Activated T-cell treated with anti-CD3 and anti-CD28 coated beads, Interleukin-2, amount 50 U/mL, for 24 hours (primary cell): ENCODE data around the gene EMC8.

ENCODE experiments used
- DNase-seq: peaks from one replicate; pipeline ENCODE4 v3.0.0-alpha.2; 2020
- H3K27ac Mint-ChIP-seq: 2 replicates; pipeline ENCODE4 v1.8.0; 2020; ENCODE audit warnings: mild to moderate bottlenecking, mixed read lengths
- H3K27me3 Mint-ChIP-seq: 2 replicates; pipeline ENCODE4 v1.8.0; 2020; ENCODE audit warnings: mixed read lengths
- H3K36me3 Mint-ChIP-seq: 2 replicates; pipeline ENCODE4 v1.8.0; 2020; ENCODE audit warnings: low read depth, mixed read lengths
- H3K4me1 Mint-ChIP-seq: 2 replicates; pipeline ENCODE4 v1.8.0; 2020; ENCODE audit warnings: low read depth, mixed read lengths
- H3K4me3 Mint-ChIP-seq: 2 replicates; pipeline ENCODE4 v1.8.0; 2020; ENCODE audit warnings: mild to moderate bottlenecking, moderate library complexity, mixed read lengths
- H3K9me3 Mint-ChIP-seq: 2 replicates; pipeline ENCODE4 v1.8.0; 2020; ENCODE audit warnings: mixed read lengths

Gene EMC8

GRCh38 chr16:85773044-85773443 lies 26.3 kb downstream of the EMC8 start:
- Mint-ChIP-seq H3K36me3 (peaks cover 50% of the 10 kb centered on the region), H3K27me3 (no peaks in the 10 kb centered on the region), H3K27ac (no peak overlapping the region), H3K4me1 (no peaks in the 10 kb centered on the region), H3K4me3 (no peak overlapping the region), H3K9me3 (no peaks in the 10 kb centered on the region)
- DNase-seq: no peak

- Mint-ChIP-seq H3K9me3 (no peaks in the 10 kb centered on the region), H3K4me3 (no peak overlapping the region), H3K27me3 (no peaks in the 10 kb centered on the region), H3K36me3 (peaks cover 31% of the 10 kb centered on the region), H3K27ac (peak overlapping the region; percentile 29), H3K4me1 (no peaks in the 10 kb centered on the region)
- DNase-seq: no peak
Observed at GRCh38 chr16:85770741-85771140, 28.6 kb downstream of the EMC8 start.

GRCh38 chr16:85768199-85768598 lies 31.1 kb downstream of the EMC8 start:
- H3K4me3 Mint-ChIP-seq: no peak overlapping the region
- no peaks in the 10 kb centered on the region for H3K9me3 Mint-ChIP-seq
- no peak for DNase-seq
- no peaks in the 10 kb centered on the region for H3K4me1 Mint-ChIP-seq
- peaks cover 19% of the 10 kb centered on the region for H3K36me3 Mint-ChIP-seq
- peak overlapping the region; percentile 22 for H3K27ac Mint-ChIP-seq
- no peaks in the 10 kb centered on the region for H3K27me3 Mint-ChIP-seq

- no peak for DNase-seq
- Mint-ChIP-seq H3K36me3 (peaks cover 19% of the 10 kb centered on the region), H3K27me3 (no peaks in the 10 kb centered on the region), H3K27ac (no peak overlapping the region), H3K4me1 (no peaks in the 10 kb centered on the region), H3K4me3 (no peak overlapping the region), H3K9me3 (no peaks in the 10 kb centered on the region)
Observed at GRCh38 chr16:85767531-85767930, 31.8 kb downstream of the EMC8 start.

- peaks cover 8% of the 10 kb centered on the region for H3K36me3 Mint-ChIP-seq
- H3K27me3 Mint-ChIP-seq: peaks cover 6% of the 10 kb centered on the region
- H3K27ac Mint-ChIP-seq: no peak overlapping the region
- no peak for DNase-seq
- H3K9me3 Mint-ChIP-seq: no peaks in the 10 kb centered on the region
- H3K4me1 Mint-ChIP-seq: no peaks in the 10 kb centered on the region
- H3K4me3 Mint-ChIP-seq: no peak overlapping the region
Observed at GRCh38 chr16:85765767-85766166, 33.6 kb downstream of the EMC8 start.

GRCh38 chr16:85765211-85765610 lies 34.1 kb downstream of the EMC8 start:
- Mint-ChIP-seq H3K27me3 (peaks cover 9% of the 10 kb centered on the region), H3K27ac (no peak overlapping the region), H3K4me1 (no peaks in the 10 kb centered on the region), H3K36me3 (peaks cover 3% of the 10 kb centered on the region), H3K9me3 (no peaks in the 10 kb centered on the region), H3K4me3 (no peak overlapping the region)
- no peak for DNase-seq

GRCh38 chr16:85763616-85764015 lies 35.7 kb downstream of the EMC8 start:
- H3K27ac Mint-ChIP-seq: no peak overlapping the region
- H3K4me3 Mint-ChIP-seq: no peak overlapping the region

GRCh38 chr16:85762970-85763369 lies 36.4 kb downstream of the EMC8 start:
- H3K36me3 Mint-ChIP-seq: no peaks in the 10 kb centered on the region
- H3K27ac Mint-ChIP-seq: no peak overlapping the region
- peaks cover 7% of the 10 kb centered on the region for H3K4me1 Mint-ChIP-seq
- H3K9me3 Mint-ChIP-seq: no peaks in the 10 kb centered on the region
- H3K27me3 Mint-ChIP-seq: peaks cover 29% of the 10 kb centered on the region
- H3K4me3 Mint-ChIP-seq: no peak overlapping the region
- DNase-seq: no peak

More at GRCh38 chr16:85763616-85764015, 35.7 kb downstream of the EMC8 start:
- no peak for DNase-seq
- Mint-ChIP-seq H3K4me1 (peaks cover 7% of the 10 kb centered on the region), H3K9me3 (no peaks in the 10 kb centered on the region), H3K36me3 (no peaks in the 10 kb centered on the region), H3K27me3 (peaks cover 25% of the 10 kb centered on the region)

GRCh38 chr16:85761861-85762260 lies 37.5 kb downstream of the EMC8 start:
- Mint-ChIP-seq H3K9me3 (no peaks in the 10 kb centered on the region), H3K27me3 (peaks cover 30% of the 10 kb centered on the region), H3K36me3 (no peaks in the 10 kb centered on the region), H3K27ac (no peak overlapping the region), H3K4me1 (peaks cover 14% of the 10 kb centered on the region), H3K4me3 (no peak overlapping the region)
- DNase-seq: no peak

GRCh38 chr16:85759631-85760419 lies 39.5 kb downstream of the EMC8 start:
- Mint-ChIP-seq H3K27me3 (peaks cover 34% of the 10 kb centered on the region), H3K4me3 (no peak overlapping the region), H3K4me1 (peaks cover 23% of the 10 kb centered on the region), H3K9me3 (no peaks in the 10 kb centered on the region), H3K27ac (no peak overlapping the region), H3K36me3 (no peaks in the 10 kb centered on the region)
- peak; percentile 44 for DNase-seq

GRCh38 chr16:85759136-85759535 lies 40.2 kb downstream of the EMC8 start:
- no peak for DNase-seq
- no peak overlapping the region for H3K27ac Mint-ChIP-seq
- H3K27me3 Mint-ChIP-seq: peaks cover 39% of the 10 kb centered on the region
- H3K4me3 Mint-ChIP-seq: no peak overlapping the region
- no peaks in the 10 kb centered on the region for H3K9me3 Mint-ChIP-seq
- H3K4me1 Mint-ChIP-seq: peaks cover 23% of the 10 kb centered on the region
- no peaks in the 10 kb centered on the region for H3K36me3 Mint-ChIP-seq

GRCh38 chr16:85757341-85757822 lies 42.0 kb downstream of the EMC8 start:
- no peak for DNase-seq
- Mint-ChIP-seq H3K27me3 (peaks cover 55% of the 10 kb centered on the region), H3K4me1 (peaks cover 23% of the 10 kb centered on the region), H3K4me3 (no peak overlapping the region), H3K27ac (no peak overlapping the region), H3K9me3 (no peaks in the 10 kb centered on the region), H3K36me3 (no peaks in the 10 kb centered on the region)

- Mint-ChIP-seq H3K27me3 (peaks cover 60% of the 10 kb centered on the region), H3K36me3 (no peaks in the 10 kb centered on the region), H3K27ac (no peak overlapping the region), H3K4me3 (no peak overlapping the region), H3K4me1 (peaks cover 28% of the 10 kb centered on the region), H3K9me3 (no peaks in the 10 kb centered on the region)
- DNase-seq: no peak
Observed at GRCh38 chr16:85755929-85756768, 43.2 kb downstream of the EMC8 start.

- Mint-ChIP-seq H3K27me3 (peaks cover 58% of the 10 kb centered on the region), H3K9me3 (no peaks in the 10 kb centered on the region), H3K4me1 (peaks cover 32% of the 10 kb centered on the region), H3K36me3 (no peaks in the 10 kb centered on the region), H3K4me3 (no peak overlapping the region), H3K27ac (no peak overlapping the region)
- no peak for DNase-seq
Observed at GRCh38 chr16:85754413-85754812, 44.9 kb downstream of the EMC8 start.

- no peaks in the 10 kb centered on the region for H3K36me3 Mint-ChIP-seq
- H3K4me3 Mint-ChIP-seq: no peak overlapping the region
- H3K27ac Mint-ChIP-seq: no peak overlapping the region
- peaks cover 54% of the 10 kb centered on the region for H3K27me3 Mint-ChIP-seq
- peaks cover 29% of the 10 kb centered on the region for H3K4me1 Mint-ChIP-seq
- no peak for DNase-seq
- H3K9me3 Mint-ChIP-seq: no peaks in the 10 kb centered on the region
Observed at GRCh38 chr16:85753976-85754375, 45.4 kb downstream of the EMC8 start.
